CD4-positive, alpha-beta T cell treated with Interleukin-10 for 1 hour (primary cell): ENCODE results near the gene ANKDD1A.

Experiments
- DNase-seq: peaks from one replicate; pipeline ENCODE4 v3.0.0-alpha.2; 2020

Gene ANKDD1A

GRCh38 chr15:64896371-64897069, 15.2 kb upstream of the ANKDD1A start:
- DNase-seq: no peak

GRCh38 chr15:64897345-64897985, 14.2 kb upstream of the ANKDD1A start:
- no peak for DNase-seq

- DNase-seq: no peak
These were observed 13.3 kb upstream of the ANKDD1A start for GRCh38 chr15:64898406-64898805.

- no peak for DNase-seq
These were observed 10.6 kb upstream of the ANKDD1A start for GRCh38 chr15:64901141-64901540.

GRCh38 chr15:64901914-64902313, 9.8 kb upstream of the ANKDD1A start:
- DNase-seq: peak; percentile 77

GRCh38 chr15:64902863-64903262, 8.8 kb upstream of the ANKDD1A start:
- no peak for DNase-seq

- DNase-seq: no peak
These were observed 8.3 kb upstream of the ANKDD1A start for GRCh38 chr15:64903326-64903950.

- no peak for DNase-seq
These were observed 7.5 kb upstream of the ANKDD1A start for GRCh38 chr15:64904189-64904588.

- DNase-seq: peak; percentile 80
These were observed 6.4 kb upstream of the ANKDD1A start for GRCh38 chr15:64905119-64905831.

- no peak for DNase-seq
These were observed 5.8 kb upstream of the ANKDD1A start for GRCh38 chr15:64905941-64906340.

GRCh38 chr15:64906402-64906801, 5.3 kb upstream of the ANKDD1A start:
- no peak for DNase-seq

GRCh38 chr15:64907991-64908390, 3.7 kb upstream of the ANKDD1A start:
- no peak for DNase-seq

GRCh38 chr15:64909546-64909945, 2.2 kb upstream of the ANKDD1A start:
- DNase-seq: no peak

GRCh38 chr15:64912379-64913325, 950 bp downstream of the ANKDD1A start:
- no peak for DNase-seq

GRCh38 chr15:64915518-64916227, 4.0 kb downstream of the ANKDD1A start:
- no peak for DNase-seq

- DNase-seq: no peak
These were observed 4.7 kb downstream of the ANKDD1A start for GRCh38 chr15:64916365-64916764.

- no peak for DNase-seq
These were observed 5.5 kb downstream of the ANKDD1A start for GRCh38 chr15:64917211-64917610.

GRCh38 chr15:64919721-64920120, 8.0 kb downstream of the ANKDD1A start:
- DNase-seq: no peak

GRCh38 chr15:64921711-64922110, 10.0 kb downstream of the ANKDD1A start:
- DNase-seq: no peak

GRCh38 chr15:64923546-64923945, 11.8 kb downstream of the ANKDD1A start:
- DNase-seq: no peak
